Tibial nerve (tissue), 4 donors: Measurements from ENCODE around the gene GNB1L.

Source experiments
- CTCF ChIP-seq, 5 experiments: fragments of 200-600 bp in 3 of 5; fragments of 450-650 bp in 2 of 5; sonication (generic) in 3 of 5; IDR thresholded peaks; one replicate each; pipeline ENCODE4 v1.5.1; 2016 to 2019; ENCODE audit warnings: antibody characterized with exemption in 5 of 5, mild to moderate bottlenecking in 3 of 5, moderate library complexity in 2 of 5
- EP300 ChIP-seq, 2 donors: sonication (generic); formaldehyde crosslinking; IDR thresholded peaks; one replicate each; pipeline ENCODE4 v1.6.1; 2017; ENCODE audit warnings: antibody characterized with exemption in 2 of 2, mild to moderate bottlenecking in 1 of 2
- POLR2A ChIP-seq, 2 donors: fragments of 450-650 bp; IDR thresholded peaks; one replicate each; pipeline ENCODE4 v1.6.1; 2017; ENCODE audit warnings: antibody characterized with exemption in 2 of 2, mild to moderate bottlenecking in 2 of 2, moderate library complexity in 2 of 2

GRCh38 chr22:19808873-19809478 is 45.7 kb downstream of the GNB1L start:
- TF ChIP-seq POLR2A (IDR thresholded peaks at IDR 0.05) (no peak), CTCF (IDR thresholded peaks at IDR 0.05) (no peak), EP300 (IDR thresholded peaks at IDR 0.05) (no peak)
